Measurements from ENCODE around the gene XPNPEP3.

- TF ChIP-seq CTCF (IDR thresholded peaks at IDR 0.05; ENCODE audit: poor library complexity) (no peak), EZH2 (IDR thresholded peaks at IDR 0.05; ENCODE audit: borderline replicate concordance) (no peak), EZH2phosphoT487 (IDR thresholded peaks at IDR 0.05; ENCODE audit: low read depth, severe bottlenecking, unreplicated experiment) (no peak)
These were observed 32.2 kb downstream of the XPNPEP3 start for GRCh38 chr22:40889116-40889515.

All from hepatocyte (in vitro differentiated cells).